Neural progenitor cell (in vitro differentiated cells): ENCODE data around the gene EGFR.

Experiments
- CTCF ChIP-seq: fragments of 200-600 bp; sonication (generic); IDR thresholded peaks from 2 replicates; pipeline ENCODE4 v1.5.1; 2017; ENCODE audit warnings: antibody characterized with exemption, mild to moderate bottlenecking
- EZH2 ChIP-seq: fragments of 200-600 bp; sonication (generic); IDR thresholded peaks from 2 replicates; pipeline ENCODE4 v1.6.1; 2017; ENCODE audit warnings: antibody characterized with exemption, mild to moderate bottlenecking, moderate library complexity
- EZH2phosphoT487 ChIP-seq: fragments of 200-600 bp; sonication (generic); IDR thresholded peaks from 2 replicates; pipeline ENCODE4 v1.6.1; 2017; ENCODE audit warnings: antibody characterized with exemption

- no peak for TF ChIP-seq CTCF
- no peak for TF ChIP-seq EZH2
- no peak for TF ChIP-seq EZH2phosphoT487
These were observed 101.8 kb downstream of the EGFR start for GRCh38 chr7:55120501-55121198.
